GM20000 (cell line): ENCODE results near the gene TPPP3.
"Not testable (repeated sequence)": the region's sequence is repeated elsewhere in the genome, so short reads cannot be mapped to it uniquely, and the experiment has no call there.

ENCODE experiments used
- DNase-seq: peaks from one replicate; pipeline ENCODE4 v3.0.0; 2012; ENCODE audit warnings: low spot score
- CTCF ChIP-seq: IDR thresholded peaks from 2 replicates; pipeline ENCODE4 v1.5.1; 2012; ENCODE audit warnings: mild to moderate bottlenecking, control low read depth; ENCODE audit errors: extremely low read depth, missing control alignments

Gene TPPP3

GRCh38 chr16:67357561-67357960 is 35.7 kb downstream of the TPPP3 start:
- no peak for DNase-seq
- TF ChIP-seq CTCF = no peak

- no peak for TF ChIP-seq CTCF
- DNase-seq = no peak
Measured at GRCh38 chr16:67356396-67356795, 36.9 kb downstream of the TPPP3 start.

- DNase-seq = not testable (repeated sequence)
Measured at GRCh38 chr16:67352463-67352862, 40.8 kb downstream of the TPPP3 start.

- no peak for DNase-seq
- TF ChIP-seq CTCF = no peak
Measured at GRCh38 chr16:67350324-67350723, 43.0 kb downstream of the TPPP3 start.

- TF ChIP-seq CTCF = no peak
- no peak for DNase-seq
Measured at GRCh38 chr16:67349172-67349571, 44.1 kb downstream of the TPPP3 start.

- DNase-seq = no peak
- no peak for TF ChIP-seq CTCF
Measured at GRCh38 chr16:67346341-67346740, 47.0 kb downstream of the TPPP3 start.

- no peak for TF ChIP-seq CTCF
Measured at GRCh38 chr16:67345401-67345800, 47.9 kb downstream of the TPPP3 start.

GRCh38 chr16:67342616-67343015 is 50.7 kb downstream of the TPPP3 start:
- no peak for TF ChIP-seq CTCF
- DNase-seq = no peak

More at GRCh38 chr16:67345401-67345800, 47.9 kb downstream of the TPPP3 start:
- no peak for DNase-seq
